ENCODE results near the gene NLRC5. TPM values are rescaled to one million over a fixed set of nuclear protein-coding genes. Genes with fewer than 3 reads are reported as not detected.

The NLRC5 gene
- total RNA-seq, 1 experiment from 2014 or later, result 2.4 TPM

DNA sequence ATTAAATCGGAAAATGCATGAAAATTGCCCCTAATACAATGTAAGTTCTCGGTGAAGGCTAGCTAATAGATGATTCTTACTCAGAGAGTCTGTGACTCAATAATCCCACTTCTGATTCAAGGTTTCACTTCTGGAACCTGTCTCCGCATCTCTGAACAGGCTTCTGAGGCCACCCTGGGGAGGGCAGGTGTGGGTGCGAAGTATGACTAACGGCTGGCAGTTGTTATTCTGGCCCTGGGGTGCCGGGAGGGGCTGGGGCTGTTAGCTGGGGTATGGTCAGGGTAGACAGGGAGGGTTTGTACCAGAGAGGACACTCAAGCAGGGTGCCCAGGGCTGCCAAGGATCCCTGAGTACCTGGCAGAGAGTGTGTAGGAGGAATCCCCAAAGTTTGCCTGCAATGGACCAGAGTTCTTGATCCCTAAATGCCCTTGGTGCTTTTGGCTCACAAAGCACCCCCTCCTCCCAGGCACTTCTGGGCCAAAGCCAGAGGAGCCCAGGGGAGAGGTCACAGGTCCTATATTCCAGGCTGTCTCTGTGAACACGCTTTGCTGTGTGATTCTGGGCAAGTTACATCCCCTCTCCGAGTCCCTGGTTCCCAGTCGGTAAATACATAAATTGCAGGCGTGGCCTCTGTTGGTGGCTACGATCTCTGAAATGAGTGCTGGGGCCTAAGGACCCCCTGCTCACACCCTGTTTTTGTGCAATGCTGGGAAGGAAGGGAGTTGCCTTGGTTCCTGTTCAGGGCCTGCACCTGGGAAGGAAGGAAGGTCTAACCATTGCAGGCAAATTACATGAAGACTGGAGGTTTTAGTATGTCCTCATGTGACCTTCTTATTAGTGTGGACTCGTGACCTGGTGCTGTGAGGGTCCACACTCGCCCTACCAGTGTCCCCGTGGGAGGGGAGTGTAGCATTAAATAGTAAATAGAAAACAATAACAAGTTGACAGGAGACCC is 53.1 kb downstream of the NLRC5 start:
- H3K27ac Mint-ChIP-seq, result peak overlapping the region in 1 of 3 experiments; percentile 88; a peak in 1 of 7 replicates
- H3K4me1 ChIP-seq (ENCODE audit: insufficient read depth, low read length), result peaks cover 3% of the 10 kb centered on the region; the same call in 1 of the 2 replicates
- TF ChIP-seq, protein P1, sequence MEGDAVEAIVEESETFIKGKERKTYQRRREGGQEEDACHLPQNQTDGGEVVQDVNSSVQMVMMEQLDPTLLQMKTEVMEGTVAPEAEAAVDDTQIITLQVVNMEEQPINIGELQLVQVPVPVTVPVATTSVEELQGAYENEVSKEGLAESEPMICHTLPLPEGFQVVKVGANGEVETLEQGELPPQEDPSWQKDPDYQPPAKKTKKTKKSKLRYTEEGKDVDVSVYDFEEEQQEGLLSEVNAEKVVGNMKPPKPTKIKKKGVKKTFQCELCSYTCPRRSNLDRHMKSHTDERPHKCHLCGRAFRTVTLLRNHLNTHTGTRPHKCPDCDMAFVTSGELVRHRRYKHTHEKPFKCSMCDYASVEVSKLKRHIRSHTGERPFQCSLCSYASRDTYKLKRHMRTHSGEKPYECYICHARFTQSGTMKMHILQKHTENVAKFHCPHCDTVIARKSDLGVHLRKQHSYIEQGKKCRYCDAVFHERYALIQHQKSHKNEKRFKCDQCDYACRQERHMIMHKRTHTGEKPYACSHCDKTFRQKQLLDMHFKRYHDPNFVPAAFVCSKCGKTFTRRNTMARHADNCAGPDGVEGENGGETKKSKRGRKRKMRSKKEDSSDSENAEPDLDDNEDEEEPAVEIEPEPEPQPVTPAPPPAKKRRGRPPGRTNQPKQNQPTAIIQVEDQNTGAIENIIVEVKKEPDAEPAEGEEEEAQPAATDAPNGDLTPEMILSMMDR (conservative IDR thresholded peaks at IDR 0.05), result no peak

More for the DNA sequence above, 53.1 kb downstream of the NLRC5 start:
- no peak overlapping the region for H4K8ac ChIP-seq (replicated peaks; ENCODE audit: insufficient read length, low read depth, low read length)
- Mint-ChIP-seq H3K9me3 (peaks cover 5% of the 10 kb centered on the region in 2 experiments; a peak in 4 of 5 replicates), H3K4me3 (no peak overlapping the region; a peak in 1 of 5 replicates), H3K27me3 (ENCODE audit: low read depth) (peaks cover 6% of the 10 kb centered on the region; the same call in 1 of the 2 replicates), H3K4me1 (peaks cover 7 to 15% of the 10 kb centered on the region in 2 experiments), H3K36me3 (ENCODE audit: insufficient read depth in 1 of 3, low read depth in 3 of 3) (peaks cover 0 to 4% (median 0%) of the 10 kb centered on the region in 3 experiments; a peak in 3 of 7 replicates)
- H2BK5ac ChIP-seq (ENCODE audit: insufficient read length, low read length), result no peak overlapping the region
- H2BK20ac ChIP-seq (ENCODE audit: low read depth, low read length, poor library complexity, severe bottlenecking), result no peak overlapping the region
- H3K79me1 ChIP-seq (ENCODE audit: insufficient read depth, low read depth, low read length, poor library complexity, severe bottlenecking), result no peaks in the 10 kb centered on the region
- no peaks in the 10 kb centered on the region for H4K20me1 ChIP-seq (ENCODE audit: control insufficient read depth, insufficient read depth, insufficient read length)
- H3K9me3 ChIP-seq (ENCODE audit: control insufficient read depth, low read depth, low read length), result no peaks in the 10 kb centered on the region
- H3K9ac ChIP-seq (ENCODE audit: extremely low read depth, insufficient read length, low read length), result no peak overlapping the region
- H3K27ac ChIP-seq (ENCODE audit: insufficient read length, low read depth, low read length), result no peak overlapping the region
- no peak overlapping the region for H2BK12ac ChIP-seq (ENCODE audit: insufficient read length, low read depth, low read length)
- no peak overlapping the region for H2AFZ ChIP-seq (ENCODE audit: low read length)
- H3K79me2 ChIP-seq (ENCODE audit: insufficient read depth, low read length), result no peaks in the 10 kb centered on the region
- H2AK5ac ChIP-seq (ENCODE audit: insufficient read length, low read length), result no peak overlapping the region
- H4K91ac ChIP-seq (ENCODE audit: insufficient read length, low read depth, low read length), result no peak overlapping the region
- H3K27me3 ChIP-seq (ENCODE audit: insufficient read depth, low read length), result no peaks in the 10 kb centered on the region
- H2BK15ac ChIP-seq (ENCODE audit: low read depth, low read length), result no peak overlapping the region
- no CpG with 5 or more reads among the region's 14 CpGs for WGBS (ENCODE audit: extremely low coverage, insufficient read length, low lambda C conversion rate)
- no peak overlapping the region for H3K4me2 ChIP-seq (ENCODE audit: insufficient read depth, insufficient read length, low read length)
- H2BK120ac ChIP-seq (ENCODE audit: low read depth, low read length, poor library complexity, severe bottlenecking), result no peak overlapping the region
- no peak overlapping the region for H3T11ph ChIP-seq (ENCODE audit: low read length)
- no peak overlapping the region for H3K56ac ChIP-seq (ENCODE audit: insufficient read length, low read depth, low read length)
- no peak overlapping the region for H4K5ac ChIP-seq (ENCODE audit: insufficient read length, low read depth, low read length)
- DNase-seq, result no peak
- no peaks in the 10 kb centered on the region for H3K23me2 ChIP-seq (ENCODE audit: insufficient read length, low read depth, low read length, poor library complexity, severe bottlenecking)
- no peak overlapping the region for H3K23ac ChIP-seq (ENCODE audit: insufficient read length, low read depth, low read length)
- H3K18ac ChIP-seq (ENCODE audit: insufficient read length, low read depth, low read length), result no peak overlapping the region
- no peak overlapping the region for H3K14ac ChIP-seq (ENCODE audit: insufficient read depth, low read length)
- H3K4ac ChIP-seq (ENCODE audit: low read depth, low read length), result no peak overlapping the region

Data from H9 (cell line).